ENCODE data around the gene ACSS1. TPM values are rescaled to one million over a fixed set of nuclear protein-coding genes. Genes with fewer than 3 reads are reported as not detected.

The ACSS1 gene
- total RNA-seq, 1 donor: 1.4 TPM

DNA sequence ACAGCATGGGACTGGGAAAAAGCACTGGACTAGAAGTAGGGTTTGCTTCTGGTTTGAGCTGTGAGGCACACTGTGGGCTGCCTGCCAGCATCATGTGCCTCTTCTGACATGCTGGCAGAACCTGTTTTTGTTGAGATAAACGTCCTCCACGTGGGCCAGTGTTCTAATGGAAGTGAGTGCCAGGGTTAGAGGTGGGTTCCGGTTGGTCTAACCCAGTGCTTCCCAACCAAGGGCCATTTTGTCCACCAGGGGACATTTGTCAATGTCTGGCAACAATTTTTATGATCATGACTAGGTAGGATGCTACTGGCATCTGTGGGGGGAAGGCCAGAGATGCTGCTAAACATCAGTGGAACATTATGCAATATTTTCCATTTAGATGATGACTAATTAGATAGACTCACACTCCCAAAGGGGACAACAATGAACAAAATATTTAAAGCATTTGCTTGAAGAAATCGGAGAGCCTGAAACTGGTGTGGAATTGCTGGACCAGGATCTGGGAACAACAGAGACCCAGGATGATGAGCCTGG is 57.6 kb downstream of the ACSS1 start:
- Histone ChIP-seq H2AFZ (ENCODE audit: low read length) (no peak overlapping the region), H3K27me3 (ENCODE audit: insufficient read depth, low read length) (peaks cover 24% of the 10 kb centered on the region), H3K27ac (ENCODE audit: low read depth, low read length) (peak overlapping the region; percentile 42), H3K36me3 (ENCODE audit: insufficient read depth, low read length) (no peaks in the 10 kb centered on the region), H3K79me2 (ENCODE audit: insufficient read depth, low read length) (no peaks in the 10 kb centered on the region), H3K4me2 (ENCODE audit: insufficient read depth, low read length) (no peak overlapping the region), H3K4me3 (ENCODE audit: insufficient read depth, low read length) (no peak overlapping the region), H3K4me1 (ENCODE audit: insufficient read depth, low read length) (peaks cover 10% of the 10 kb centered on the region), H4K20me1 (ENCODE audit: insufficient read depth, low read length) (no peaks in the 10 kb centered on the region), H3K9me3 (ENCODE audit: low read depth, low read length) (no peaks in the 10 kb centered on the region)
- no peak for DNase-seq (ENCODE audit: insufficient read length, low spot score, missing footprints)
- TF ChIP-seq, protein P1, sequence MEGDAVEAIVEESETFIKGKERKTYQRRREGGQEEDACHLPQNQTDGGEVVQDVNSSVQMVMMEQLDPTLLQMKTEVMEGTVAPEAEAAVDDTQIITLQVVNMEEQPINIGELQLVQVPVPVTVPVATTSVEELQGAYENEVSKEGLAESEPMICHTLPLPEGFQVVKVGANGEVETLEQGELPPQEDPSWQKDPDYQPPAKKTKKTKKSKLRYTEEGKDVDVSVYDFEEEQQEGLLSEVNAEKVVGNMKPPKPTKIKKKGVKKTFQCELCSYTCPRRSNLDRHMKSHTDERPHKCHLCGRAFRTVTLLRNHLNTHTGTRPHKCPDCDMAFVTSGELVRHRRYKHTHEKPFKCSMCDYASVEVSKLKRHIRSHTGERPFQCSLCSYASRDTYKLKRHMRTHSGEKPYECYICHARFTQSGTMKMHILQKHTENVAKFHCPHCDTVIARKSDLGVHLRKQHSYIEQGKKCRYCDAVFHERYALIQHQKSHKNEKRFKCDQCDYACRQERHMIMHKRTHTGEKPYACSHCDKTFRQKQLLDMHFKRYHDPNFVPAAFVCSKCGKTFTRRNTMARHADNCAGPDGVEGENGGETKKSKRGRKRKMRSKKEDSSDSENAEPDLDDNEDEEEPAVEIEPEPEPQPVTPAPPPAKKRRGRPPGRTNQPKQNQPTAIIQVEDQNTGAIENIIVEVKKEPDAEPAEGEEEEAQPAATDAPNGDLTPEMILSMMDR (IDR thresholded peaks at IDR 0.05; ENCODE audit: extremely low read depth, low read depth, low read length): peak; percentile 29

DNA sequence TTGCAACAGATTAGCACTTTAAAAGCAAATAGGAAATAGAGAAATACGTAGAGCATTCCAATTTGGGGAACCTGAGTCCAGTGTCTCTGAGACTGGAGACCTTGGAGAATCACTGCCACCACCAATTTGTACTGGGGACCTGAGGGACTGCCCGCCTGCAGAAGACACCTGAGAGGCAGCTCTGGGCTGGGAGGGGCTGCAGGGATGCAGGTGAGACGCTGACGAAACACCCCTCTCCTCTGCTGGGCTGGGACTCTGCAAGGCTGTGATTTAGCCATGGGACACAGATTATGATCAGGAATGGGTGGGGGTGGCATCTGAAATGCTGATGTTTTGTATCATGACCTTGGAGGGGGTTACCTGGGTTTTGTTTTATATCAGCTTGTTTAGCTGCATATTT is 58.4 kb downstream of the ACSS1 start:
- Histone ChIP-seq H3K27ac (ENCODE audit: low read depth, low read length) (no peak overlapping the region), H3K27me3 (ENCODE audit: insufficient read depth, low read length) (peaks cover 24% of the 10 kb centered on the region), H2AFZ (ENCODE audit: low read length) (no peak overlapping the region), H3K4me1 (ENCODE audit: insufficient read depth, low read length) (peaks cover 14% of the 10 kb centered on the region), H3K4me2 (ENCODE audit: insufficient read depth, low read length) (no peak overlapping the region), H3K79me2 (ENCODE audit: insufficient read depth, low read length) (no peaks in the 10 kb centered on the region), H3K36me3 (ENCODE audit: insufficient read depth, low read length) (no peaks in the 10 kb centered on the region), H4K20me1 (ENCODE audit: insufficient read depth, low read length) (no peaks in the 10 kb centered on the region), H3K4me3 (ENCODE audit: insufficient read depth, low read length) (no peak overlapping the region), H3K9me3 (ENCODE audit: low read depth, low read length) (no peaks in the 10 kb centered on the region)
- TF ChIP-seq, protein P1 (IDR thresholded peaks at IDR 0.05; ENCODE audit: extremely low read depth, low read depth, low read length): no peak
- no peak for DNase-seq (ENCODE audit: insufficient read length, low spot score, missing footprints)

DNA sequence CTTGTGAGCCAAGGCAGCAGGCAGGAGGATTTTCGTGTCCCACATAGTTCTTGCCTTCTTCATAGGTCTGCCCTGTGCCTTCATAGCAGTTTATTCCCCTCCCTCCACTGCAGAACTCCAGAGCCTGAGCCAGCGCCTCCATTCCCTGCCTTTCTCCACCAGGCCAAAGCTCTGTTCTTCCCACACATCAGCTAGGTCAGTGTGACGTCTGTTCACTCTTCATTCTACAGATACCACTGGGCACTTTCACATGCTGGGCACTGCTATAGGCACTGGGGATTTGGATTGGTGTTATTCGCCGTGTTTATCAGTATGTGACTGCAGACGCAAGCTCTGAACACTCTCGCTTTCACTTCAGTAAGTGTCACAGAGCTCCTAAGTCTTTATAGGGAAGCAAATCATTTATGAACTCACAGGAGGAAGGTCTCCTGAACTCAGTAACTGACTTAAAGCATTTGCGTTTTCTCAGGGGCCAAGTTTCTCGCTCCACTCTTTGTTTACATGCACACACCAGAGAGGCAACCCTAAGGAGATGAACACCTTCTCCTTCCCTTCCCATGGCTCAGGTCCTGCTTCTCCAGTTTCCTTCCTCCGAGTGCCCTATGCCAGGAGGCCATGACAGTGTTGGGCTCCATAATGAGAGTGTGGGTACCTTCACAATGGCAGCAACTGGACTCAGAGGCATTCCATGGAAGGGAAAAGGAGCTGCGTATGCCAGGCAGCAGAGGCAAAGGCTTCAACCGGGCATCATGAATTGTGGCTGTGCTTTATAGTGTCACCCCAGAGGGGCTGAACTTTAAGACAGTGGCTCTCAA is 59.1 kb downstream of the ACSS1 start:
- H3K4me1 ChIP-seq (ENCODE audit: insufficient read depth, low read length): peaks cover 17% of the 10 kb centered on the region
- H4K20me1 ChIP-seq (ENCODE audit: insufficient read depth, low read length): no peaks in the 10 kb centered on the region
- no peak for DNase-seq (ENCODE audit: insufficient read length, low spot score, missing footprints)
- no peaks in the 10 kb centered on the region for H3K36me3 ChIP-seq (ENCODE audit: insufficient read depth, low read length)
- H3K79me2 ChIP-seq (ENCODE audit: insufficient read depth, low read length): no peaks in the 10 kb centered on the region
- H3K9me3 ChIP-seq (ENCODE audit: low read depth, low read length): no peaks in the 10 kb centered on the region
- no peak overlapping the region for H3K4me3 ChIP-seq (ENCODE audit: insufficient read depth, low read length)
- TF ChIP-seq, protein P1 (IDR thresholded peaks at IDR 0.05; ENCODE audit: extremely low read depth, low read depth, low read length): no peak
- peaks cover 24% of the 10 kb centered on the region for H3K27me3 ChIP-seq (ENCODE audit: insufficient read depth, low read length)
- H3K4me2 ChIP-seq (ENCODE audit: insufficient read depth, low read length): no peak overlapping the region
- no peak overlapping the region for H3K27ac ChIP-seq (ENCODE audit: low read depth, low read length)
- H2AFZ ChIP-seq (ENCODE audit: low read length): no peak overlapping the region

DNA sequence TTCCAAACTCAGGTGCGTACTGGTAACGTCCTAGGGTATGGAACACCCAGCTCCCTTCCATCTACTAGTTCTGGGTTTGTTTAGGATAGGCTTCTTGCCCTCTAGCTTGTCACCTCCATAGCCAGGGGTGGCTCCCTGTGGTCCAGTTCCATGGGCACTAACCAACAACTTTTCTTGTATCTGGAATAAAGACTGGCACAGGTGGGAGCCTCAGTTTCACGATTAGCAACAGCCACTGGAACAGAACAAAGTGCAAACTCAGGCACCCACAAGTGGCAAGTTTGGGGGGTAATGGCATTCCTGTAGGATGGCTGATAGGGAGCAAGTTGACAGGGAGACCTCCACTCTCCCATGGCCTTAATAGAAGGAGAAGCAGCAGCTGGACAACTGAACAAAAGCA is 59.8 kb downstream of the ACSS1 start:
- Histone ChIP-seq H3K27ac (ENCODE audit: low read depth, low read length) (no peak overlapping the region), H3K9me3 (ENCODE audit: low read depth, low read length) (no peaks in the 10 kb centered on the region), H3K27me3 (ENCODE audit: insufficient read depth, low read length) (peaks cover 24% of the 10 kb centered on the region), H3K4me3 (ENCODE audit: insufficient read depth, low read length) (no peak overlapping the region), H2AFZ (ENCODE audit: low read length) (no peak overlapping the region), H3K4me1 (ENCODE audit: insufficient read depth, low read length) (peaks cover 24% of the 10 kb centered on the region), H3K4me2 (ENCODE audit: insufficient read depth, low read length) (no peak overlapping the region), H4K20me1 (ENCODE audit: insufficient read depth, low read length) (no peaks in the 10 kb centered on the region), H3K36me3 (ENCODE audit: insufficient read depth, low read length) (no peaks in the 10 kb centered on the region), H3K79me2 (ENCODE audit: insufficient read depth, low read length) (no peaks in the 10 kb centered on the region)
- DNase-seq (ENCODE audit: insufficient read length, low spot score, missing footprints): no peak
- TF ChIP-seq, protein P1 (IDR thresholded peaks at IDR 0.05; ENCODE audit: extremely low read depth, low read depth, low read length): no peak
